ENCODE measurements around the gene MRPL18. TPM values are rescaled to one million over a fixed set of nuclear protein-coding genes. Genes with fewer than 3 reads are reported as not detected.
"Not testable (repeated sequence)": the region's sequence is repeated elsewhere in the genome, so short reads cannot be mapped to it uniquely, and the experiment has no call there.

The MRPL18 gene
- 45.4 TPM for total RNA-seq (ENCODE audit: unreplicated experiment)
- long read RNA-seq, transcript MRPL18-201 (4 exons, 978 nt): major isoform, 48 of 57 reads
- long read RNA-seq, partial matches to known transcripts: 2 of 57 reads
- long read RNA-seq, other reads (novel, unspliced or antisense): 6 of 57 reads

DNA sequence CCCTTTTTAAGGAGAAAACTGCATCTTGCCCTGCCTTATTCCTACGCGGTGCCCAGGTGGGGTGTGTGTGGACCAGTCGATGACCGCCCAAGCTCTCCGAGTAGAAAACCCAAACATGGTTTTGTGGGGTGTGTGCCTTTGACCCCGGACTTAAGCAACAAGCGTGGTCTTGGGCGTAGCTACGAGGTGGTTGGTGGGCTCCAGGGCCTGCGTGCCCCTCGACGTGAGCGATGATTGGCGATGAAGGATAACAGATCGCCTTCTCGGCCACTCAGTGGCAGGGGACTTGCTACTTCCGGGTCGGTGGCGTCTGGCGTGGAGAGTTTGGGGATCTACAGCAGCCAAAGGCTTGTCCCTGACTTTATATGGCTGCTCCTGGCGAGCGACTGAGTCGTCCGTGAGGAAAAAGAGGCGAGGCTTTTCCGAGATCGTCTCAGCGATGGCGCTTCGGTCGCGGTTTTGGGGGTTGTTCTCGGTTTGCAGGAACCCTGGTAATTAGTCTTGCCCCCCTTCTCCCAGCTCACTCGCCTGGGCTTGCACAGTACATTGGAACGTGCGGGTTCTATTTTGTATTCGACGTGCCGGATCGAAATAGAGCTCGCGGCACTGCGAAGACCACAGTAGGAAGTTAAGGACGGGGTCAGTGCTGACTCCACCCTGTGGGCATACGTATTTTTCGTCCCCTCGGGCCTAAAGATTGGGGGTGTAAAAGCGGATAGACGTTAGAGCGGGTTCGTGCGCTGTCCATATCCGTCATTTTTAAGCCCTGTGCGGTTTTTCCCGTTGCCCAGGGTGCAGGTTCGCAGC is at the start of gene MRPL18:
TSS of gene MRPL18 (plus strand) at position 319 of the 807 bp plus-strand sequence. CDS start at position 440, 121 bp downstream.
- Mint-ChIP-seq H3K4me1 (ENCODE audit: low read depth, unreplicated experiment) (peaks cover 34% of the 10 kb centered on the region), H3K36me3 (ENCODE audit: unreplicated experiment) (no peaks in the 10 kb centered on the region), H3K9me3 (ENCODE audit: unreplicated experiment) (peaks cover 18% of the 10 kb centered on the region), H3K4me3 (ENCODE audit: unreplicated experiment) (peak within 1 kb of the TSS; percentile 90), H3K27ac (ENCODE audit: unreplicated experiment) (peak within 1 kb of the TSS; percentile 80), H3K27me3 (ENCODE audit: unreplicated experiment) (peaks cover 11% of the 10 kb centered on the region)
- peak; percentile 89 for DNase-seq
- TF ChIP-seq CTCF (IDR thresholded peaks at IDR 0.05; ENCODE audit: partially characterized antibody, unreplicated experiment): no peak

DNA sequence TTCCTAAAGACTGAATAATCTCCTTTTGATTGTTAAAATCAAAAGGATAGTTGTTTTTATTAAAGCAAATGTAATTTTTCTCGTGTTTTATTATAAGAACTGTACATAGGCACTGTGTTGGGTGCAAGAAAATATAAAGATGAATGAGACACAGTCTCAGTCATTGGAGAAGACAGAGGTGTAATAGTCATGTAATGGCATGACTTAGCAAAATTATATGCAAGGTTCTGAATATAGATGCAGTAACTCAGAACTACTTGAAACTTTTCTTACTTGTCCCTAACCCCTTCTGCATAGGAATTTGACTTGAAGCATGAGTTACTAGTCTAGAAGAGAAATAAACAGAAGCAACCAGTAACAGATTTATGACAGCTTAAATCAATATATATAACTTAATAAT is 48.1 kb upstream of the MRPL18 start:
- no peaks in the 10 kb centered on the region for H3K36me3 Mint-ChIP-seq (ENCODE audit: unreplicated experiment)
- H3K27me3 Mint-ChIP-seq (ENCODE audit: unreplicated experiment): no peaks in the 10 kb centered on the region
- H3K4me3 Mint-ChIP-seq (ENCODE audit: unreplicated experiment): no peak overlapping the region
- H3K27ac Mint-ChIP-seq (ENCODE audit: unreplicated experiment): no peak overlapping the region
- TF ChIP-seq CTCF (IDR thresholded peaks at IDR 0.05; ENCODE audit: partially characterized antibody, unreplicated experiment): no peak
- H3K4me1 Mint-ChIP-seq (ENCODE audit: low read depth, unreplicated experiment): peaks cover 7% of the 10 kb centered on the region
- no peaks in the 10 kb centered on the region for H3K9me3 Mint-ChIP-seq (ENCODE audit: unreplicated experiment)
- no peak for DNase-seq

GRCh38 chr6:159745081-159745480 is 45.2 kb upstream of the MRPL18 start:
- no peaks in the 10 kb centered on the region for H3K36me3 Mint-ChIP-seq (ENCODE audit: unreplicated experiment)
- no peaks in the 10 kb centered on the region for H3K27me3 Mint-ChIP-seq (ENCODE audit: unreplicated experiment)
- peaks cover 4% of the 10 kb centered on the region for H3K4me1 Mint-ChIP-seq (ENCODE audit: low read depth, unreplicated experiment)

GRCh38 chr6:159746759-159747158 is 43.5 kb upstream of the MRPL18 start:
- Mint-ChIP-seq H3K4me3 (ENCODE audit: unreplicated experiment) (no peak overlapping the region), H3K4me1 (ENCODE audit: low read depth, unreplicated experiment) (no peaks in the 10 kb centered on the region), H3K27me3 (ENCODE audit: unreplicated experiment) (no peaks in the 10 kb centered on the region), H3K9me3 (ENCODE audit: unreplicated experiment) (no peaks in the 10 kb centered on the region), H3K36me3 (ENCODE audit: unreplicated experiment) (no peaks in the 10 kb centered on the region), H3K27ac (ENCODE audit: unreplicated experiment) (no peak overlapping the region)
- no peak for DNase-seq
- TF ChIP-seq CTCF (IDR thresholded peaks at IDR 0.05; ENCODE audit: partially characterized antibody, unreplicated experiment): no peak

More at GRCh38 chr6:159745081-159745480, 45.2 kb upstream of the MRPL18 start:
- no peak overlapping the region for H3K27ac Mint-ChIP-seq (ENCODE audit: unreplicated experiment)
- no peaks in the 10 kb centered on the region for H3K9me3 Mint-ChIP-seq (ENCODE audit: unreplicated experiment)
- H3K4me3 Mint-ChIP-seq (ENCODE audit: unreplicated experiment): no peak overlapping the region
- no peak for TF ChIP-seq CTCF (IDR thresholded peaks at IDR 0.05; ENCODE audit: partially characterized antibody, unreplicated experiment)
- no peak for DNase-seq

DNA sequence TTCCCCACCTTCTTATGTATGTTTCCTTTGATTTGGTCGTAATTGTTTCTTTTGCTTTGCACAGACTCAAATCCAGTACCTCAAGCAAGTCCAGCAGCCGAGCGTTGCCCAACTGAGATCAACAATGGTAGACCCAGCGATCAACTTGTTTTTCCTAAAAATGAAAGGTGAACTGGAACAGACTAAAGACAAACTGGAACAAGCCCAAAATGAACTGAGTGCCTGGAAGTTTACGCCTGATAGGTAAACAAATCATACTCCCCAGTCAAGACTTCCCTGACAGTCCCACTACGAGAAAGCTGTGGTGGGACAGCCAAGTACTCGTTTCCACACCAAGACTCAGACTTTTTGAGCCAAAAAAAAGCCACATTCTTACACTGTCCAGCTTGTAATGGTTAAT is 42.1 kb upstream of the MRPL18 start:
- not testable (repeated sequence) for H3K27me3 Mint-ChIP-seq (ENCODE audit: unreplicated experiment); H3K9me3 Mint-ChIP-seq (ENCODE audit: unreplicated experiment); DNase-seq; H3K36me3 Mint-ChIP-seq (ENCODE audit: unreplicated experiment); H3K27ac Mint-ChIP-seq (ENCODE audit: unreplicated experiment); H3K4me1 Mint-ChIP-seq (ENCODE audit: low read depth, unreplicated experiment); H3K4me3 Mint-ChIP-seq (ENCODE audit: unreplicated experiment)
